SJSA1 (cell line): ENCODE data around the gene MBP. TPM values are rescaled to one million over a fixed set of nuclear protein-coding genes. Genes with fewer than 3 reads are reported as not detected.

Experiments used
- DNase-seq, 2 experiments: peaks; one replicate each; pipeline ENCODE4 v3.0.0-alpha.2; 2015 to 2020; ENCODE audit warnings: low spot score in 2 of 2, low read depth in 1 of 2
- H3K27ac ChIP-seq: fragments of 250-450 bp; sonication (Bioruptor Pico); 2 replicates; pipeline ENCODE4 v1.5.1; 2020; ENCODE audit warnings: mild to moderate bottlenecking, moderate library complexity
- H3K27me3 ChIP-seq: fragments of 250-450 bp; sonication (Bioruptor Pico); replicated peaks from 2 replicates; pipeline ENCODE4 v1.5.1; 2020; ENCODE audit warnings: mild to moderate bottlenecking, moderate library complexity
- H3K36me3 ChIP-seq: fragments of 250-450 bp; sonication (Bioruptor Pico); 2 replicates; pipeline ENCODE4 v1.5.1; 2020; ENCODE audit warnings: mild to moderate bottlenecking
- H3K4me1 ChIP-seq: fragments of 250-450 bp; sonication (Bioruptor Pico); replicated peaks from 2 replicates; pipeline ENCODE4 v1.6.1; 2021; ENCODE audit warnings: mild to moderate bottlenecking
- H3K4me3 ChIP-seq: fragments of 250-450 bp; sonication (Bioruptor Pico); 2 replicates; pipeline ENCODE4 v1.5.1; 2020; ENCODE audit warnings: mild to moderate bottlenecking
- H3K9me3 ChIP-seq: fragments of 250-450 bp; sonication (Bioruptor Pico); replicated peaks from 2 replicates; pipeline ENCODE4 v1.5.1; 2020; ENCODE audit warnings: mild to moderate bottlenecking
- total RNA-seq: library from RNA; depleted of rRNA; stranded (reverse); fragments of >200 nt; shearing (Covaris generic); gene quantifications from 2 replicates; pipeline ENCODE4 v1.2.3, GENCODE V29; 2014

Gene MBP
- total RNA-seq, 1 experiment from 2014 or later, result not detected

DNA sequence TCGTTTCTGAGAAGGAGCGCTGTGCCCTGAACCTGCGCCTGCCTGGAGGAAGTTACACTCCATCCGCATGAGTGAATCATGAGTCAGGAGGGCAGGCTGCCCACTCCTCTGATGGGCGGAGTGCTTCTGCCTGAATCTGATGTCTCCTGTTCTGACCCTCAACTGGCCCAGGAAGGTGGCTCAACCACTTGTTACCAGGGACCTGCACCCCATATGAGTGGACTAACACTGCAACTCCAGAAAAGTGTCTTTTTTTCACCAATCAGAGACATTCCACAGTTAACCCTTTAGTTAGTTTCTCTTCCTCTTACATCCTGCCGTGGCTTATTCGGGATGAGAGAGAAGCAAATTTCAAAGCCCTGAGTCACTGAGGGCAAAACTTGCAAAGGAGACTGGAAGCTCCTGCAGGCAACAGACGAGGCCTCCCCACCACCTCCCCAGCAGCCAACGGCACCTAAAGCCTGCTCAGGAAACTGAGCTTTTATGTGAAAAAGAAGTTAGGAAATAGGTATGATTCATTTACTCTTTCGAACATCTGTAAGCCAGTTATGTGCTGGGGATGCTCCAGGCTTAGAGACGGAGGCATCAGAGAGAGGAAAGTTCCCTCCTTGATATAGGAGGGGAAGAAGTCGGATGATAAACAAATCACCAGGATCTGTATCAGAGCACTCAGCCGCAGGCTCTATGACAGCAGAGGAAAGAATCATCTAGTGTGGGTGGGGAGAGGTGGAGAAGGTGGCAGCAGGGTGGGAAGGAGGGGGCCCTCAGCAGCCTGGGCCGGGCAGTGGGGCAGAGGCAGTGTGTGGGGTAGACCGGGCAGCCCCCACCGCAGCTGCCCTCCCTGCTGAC, 30.9 kb downstream of the MBP start:
- Histone ChIP-seq H3K4me1 (peaks cover 49% of the 10 kb centered on the region), H3K27me3 (no peaks in the 10 kb centered on the region), H3K4me3 (no peak overlapping the region), H3K27ac (peak overlapping the region; percentile 91), H3K36me3 (no peaks in the 10 kb centered on the region), H3K9me3 (no peaks in the 10 kb centered on the region)
- DNase-seq, result peak; percentile 90 to 98

DNA sequence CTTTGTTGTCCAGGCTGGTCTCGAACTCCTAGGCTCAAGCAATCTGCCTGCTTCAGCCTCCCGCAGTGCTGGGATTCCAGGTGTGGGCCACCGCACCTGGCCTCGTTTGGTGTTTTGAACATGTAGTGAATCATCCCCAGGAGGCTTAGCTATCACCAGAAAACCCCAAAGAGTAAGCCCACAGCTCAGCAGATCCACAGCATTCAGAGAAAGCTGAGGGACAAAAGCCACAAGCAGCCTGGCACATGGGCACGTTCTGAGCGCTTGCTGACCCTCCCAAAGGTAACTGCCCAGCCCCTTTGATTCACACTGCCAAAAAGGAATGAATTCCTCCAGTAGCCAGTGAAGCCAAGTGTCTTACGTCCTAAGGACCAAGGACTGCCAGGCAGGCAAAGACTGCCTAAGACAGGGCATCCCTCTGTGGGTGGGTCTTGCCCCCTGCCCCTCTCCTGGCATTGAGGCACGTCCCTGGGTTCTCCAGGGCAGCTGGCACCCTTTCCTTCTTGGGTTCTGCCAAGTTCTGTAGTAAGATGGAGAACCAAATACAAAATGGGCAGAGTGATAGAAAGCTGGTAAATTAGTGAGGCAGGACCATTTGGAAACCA, 31.7 kb downstream of the MBP start:
- peak in 1 of 2 experiments; percentile 8 for DNase-seq
- Histone ChIP-seq H3K27ac (peak overlapping the region; percentile 91), H3K36me3 (no peaks in the 10 kb centered on the region), H3K4me3 (no peak overlapping the region), H3K27me3 (no peaks in the 10 kb centered on the region), H3K9me3 (no peaks in the 10 kb centered on the region), H3K4me1 (peaks cover 49% of the 10 kb centered on the region)

DNA sequence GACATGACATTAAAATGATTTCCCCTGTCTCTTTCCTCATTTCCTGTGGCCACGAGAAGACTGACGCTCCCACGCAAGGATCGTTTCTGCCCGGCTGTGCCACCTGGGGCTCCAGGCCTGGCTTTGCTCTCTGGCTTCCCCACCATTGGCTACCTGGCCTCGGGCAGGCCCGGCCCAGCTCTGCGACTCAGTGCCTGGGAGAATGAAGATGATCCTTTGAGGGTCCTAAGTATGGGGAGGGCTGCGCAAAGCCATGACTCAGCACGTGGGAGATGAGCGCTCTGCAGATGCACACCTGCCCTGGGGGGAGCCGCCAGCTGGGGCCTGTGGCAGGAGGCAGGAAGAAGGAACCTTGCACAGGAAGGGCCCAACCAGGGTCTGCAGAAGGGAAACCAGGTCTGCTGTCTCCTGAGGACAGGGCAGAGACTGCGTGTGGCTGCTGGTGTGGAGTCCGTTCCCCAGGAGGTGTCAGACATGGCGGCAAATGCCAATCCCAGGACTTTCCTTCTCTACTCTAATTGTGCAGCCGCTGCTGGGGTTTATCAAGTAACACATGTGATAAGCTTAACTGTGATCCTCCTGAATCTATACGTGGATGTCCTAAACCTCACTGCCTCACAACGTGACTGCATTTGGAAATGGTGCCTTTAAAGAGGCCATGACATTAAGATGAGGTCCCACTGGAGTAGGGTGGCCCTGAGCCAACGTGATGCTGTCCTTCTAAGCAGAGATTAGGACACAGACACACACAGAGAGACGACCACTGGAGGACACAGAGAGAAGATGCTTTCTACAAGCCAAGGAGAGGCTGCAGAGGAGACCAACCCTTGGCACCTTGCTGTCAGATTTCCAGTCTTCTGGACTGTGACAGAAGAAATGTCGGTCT, 32.9 kb downstream of the MBP start:
- H3K27ac ChIP-seq, result no peak overlapping the region
- H3K4me1 ChIP-seq, result peaks cover 49% of the 10 kb centered on the region
- DNase-seq, result no peak
- H3K27me3 ChIP-seq, result no peaks in the 10 kb centered on the region
- H3K4me3 ChIP-seq, result no peak overlapping the region
- H3K9me3 ChIP-seq, result no peaks in the 10 kb centered on the region
- H3K36me3 ChIP-seq, result no peaks in the 10 kb centered on the region

DNA sequence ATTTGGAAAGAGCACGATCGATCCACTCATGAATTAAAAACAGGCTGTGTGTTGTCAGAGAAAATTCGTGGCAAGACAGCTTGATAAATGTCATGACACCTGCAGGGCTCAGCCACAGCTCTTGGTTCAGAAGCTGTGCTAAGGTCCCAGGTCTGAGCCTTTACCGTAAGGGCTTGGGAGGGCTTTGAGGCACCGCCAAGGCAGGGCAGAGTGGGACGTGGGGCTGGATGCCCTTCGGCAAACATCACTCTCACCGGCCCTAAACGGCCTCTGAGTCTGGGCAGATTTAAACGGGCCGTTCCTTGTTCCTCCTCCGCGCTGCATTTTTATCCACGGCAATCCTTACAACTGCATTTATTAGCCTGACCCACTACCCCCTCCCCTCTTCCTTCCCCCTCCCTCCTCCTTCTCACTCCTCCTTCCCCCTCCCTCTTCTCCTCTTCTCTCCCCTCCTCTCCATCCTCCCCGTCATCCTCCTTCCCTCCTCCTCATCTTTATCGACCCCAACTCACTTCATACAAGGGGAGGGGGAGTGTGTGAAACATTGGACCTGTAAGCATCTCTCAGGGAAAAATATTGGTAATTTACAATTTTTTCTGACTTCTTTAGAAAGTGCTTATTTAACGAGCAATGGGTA, 33.9 kb downstream of the MBP start:
- no peak overlapping the region for H3K27ac ChIP-seq
- no peaks in the 10 kb centered on the region for H3K27me3 ChIP-seq
- DNase-seq, result no peak

DNA sequence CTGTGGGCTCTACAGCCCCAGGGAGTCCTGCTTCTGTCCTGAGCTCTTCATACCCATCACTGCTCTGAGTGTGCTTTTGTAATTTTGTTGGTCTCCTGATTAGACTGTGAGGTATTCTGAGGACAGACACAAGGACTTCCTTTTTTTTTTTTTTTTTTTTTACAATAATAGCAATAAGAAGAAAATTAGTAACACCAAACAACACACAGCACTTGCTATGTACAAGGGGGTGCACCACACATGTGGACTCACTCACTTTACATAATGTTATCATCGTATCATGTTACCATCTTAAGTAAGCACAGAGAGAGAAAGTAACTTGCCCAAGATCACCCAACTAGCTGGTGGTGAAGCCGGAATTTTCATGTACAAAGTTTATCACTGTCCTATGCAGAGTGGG, 34.6 kb downstream of the MBP start:
- Histone ChIP-seq H3K4me1 (peaks cover 35% of the 10 kb centered on the region), H3K36me3 (no peaks in the 10 kb centered on the region), H3K4me3 (no peak overlapping the region), H3K27me3 (no peaks in the 10 kb centered on the region), H3K27ac (no peak overlapping the region), H3K9me3 (no peaks in the 10 kb centered on the region)
- DNase-seq, result no peak

More for the DNA sequence above, 33.9 kb downstream of the MBP start:
- H3K4me3 ChIP-seq, result no peak overlapping the region
- H3K9me3 ChIP-seq, result no peaks in the 10 kb centered on the region
- H3K4me1 ChIP-seq, result peaks cover 42% of the 10 kb centered on the region
- no peaks in the 10 kb centered on the region for H3K36me3 ChIP-seq

DNA sequence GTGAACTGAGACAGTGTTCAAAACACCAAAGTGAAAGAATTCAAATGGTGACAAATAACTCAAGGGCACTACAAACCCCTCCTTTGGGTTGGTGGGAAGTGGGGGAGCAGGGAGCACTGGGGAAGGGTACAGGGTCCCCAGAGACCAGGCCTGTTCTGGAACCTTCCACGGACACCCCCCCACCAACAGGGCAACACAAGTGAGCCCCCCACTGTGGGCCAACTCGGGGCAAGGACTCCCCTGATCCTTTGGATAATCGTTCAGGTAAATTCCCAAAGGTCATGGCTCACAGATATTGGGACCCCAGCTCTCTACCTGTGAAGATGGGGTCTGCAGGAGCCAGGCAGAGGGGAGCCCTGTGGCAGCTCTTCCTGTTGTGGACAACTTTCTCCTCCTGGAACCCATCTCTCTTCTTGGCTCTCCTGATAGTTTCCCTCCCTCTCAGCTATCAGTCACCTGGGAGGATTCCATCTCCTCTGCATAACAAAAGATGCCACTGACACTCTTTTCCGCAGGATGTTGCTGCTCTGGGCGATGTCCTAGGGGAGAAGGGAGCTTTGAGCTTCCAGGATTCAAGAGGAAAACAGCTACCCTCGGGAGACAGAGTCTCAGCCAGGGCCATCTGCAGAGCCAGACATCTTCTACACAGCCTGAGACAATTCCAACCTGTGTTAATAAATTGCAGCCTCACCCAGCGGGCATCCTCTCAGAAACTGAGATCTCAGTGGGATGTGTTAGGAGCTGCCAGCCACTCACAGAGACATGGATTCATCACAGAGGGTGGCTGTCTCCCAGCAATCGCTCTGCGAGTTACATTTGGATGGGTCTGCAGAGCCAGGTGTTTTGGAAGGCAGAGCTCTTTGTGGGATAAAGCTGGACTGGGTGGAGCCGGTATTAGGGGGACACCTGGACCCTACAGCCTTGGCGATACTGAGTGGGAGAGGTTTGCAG, 35.4 kb downstream of the MBP start:
- Histone ChIP-seq H3K27me3 (no peaks in the 10 kb centered on the region), H3K9me3 (no peaks in the 10 kb centered on the region), H3K4me1 (peaks cover 27% of the 10 kb centered on the region), H3K36me3 (no peaks in the 10 kb centered on the region), H3K4me3 (no peak overlapping the region), H3K27ac (no peak overlapping the region)
- DNase-seq, result no peak

DNA sequence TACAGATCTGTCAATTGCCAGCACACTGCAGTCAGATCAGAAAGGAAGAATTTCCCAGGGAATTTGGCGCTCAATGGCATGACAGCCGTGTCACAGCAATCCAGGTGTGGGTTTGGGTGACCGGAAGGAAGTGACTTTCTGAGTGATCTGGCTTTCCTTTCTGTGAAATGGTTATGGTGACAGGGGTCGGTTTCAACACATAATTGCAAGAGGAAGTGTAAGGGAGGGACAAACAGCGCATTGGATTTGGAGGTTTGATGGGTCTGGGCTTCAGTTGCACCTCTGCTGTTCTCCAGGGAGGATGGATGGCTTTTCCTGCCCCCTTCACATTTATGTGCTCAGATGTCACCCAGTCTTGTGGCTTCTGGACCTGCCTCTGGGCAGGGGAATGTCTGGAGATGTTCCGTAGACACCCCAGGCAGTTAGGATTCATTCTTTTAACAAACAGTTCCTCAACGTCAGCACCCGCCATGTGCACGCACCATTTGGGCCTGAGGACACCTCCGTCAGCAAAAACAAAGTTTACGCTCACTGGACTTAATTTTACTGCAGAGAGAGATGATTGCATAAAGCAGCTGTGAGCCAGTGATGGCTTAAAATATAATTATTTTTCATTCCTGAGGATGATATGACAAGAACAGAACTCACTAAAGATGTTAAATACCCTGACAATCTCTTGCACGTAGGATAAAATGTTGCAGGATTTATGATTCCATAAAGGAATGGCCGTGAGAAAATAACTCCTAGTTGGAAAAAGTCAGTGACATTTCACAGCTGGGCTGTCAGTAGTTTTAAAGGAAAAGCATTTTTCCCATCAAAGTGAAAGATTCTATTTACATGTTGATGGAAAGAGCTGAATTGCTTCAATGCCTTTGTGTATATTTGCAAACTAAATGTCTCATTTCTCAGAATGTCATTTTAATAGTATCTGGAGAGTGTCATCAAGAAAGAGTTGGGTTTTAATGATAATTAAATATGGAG, 36.9 kb downstream of the MBP start:
- H3K4me1 ChIP-seq, result peaks cover 12% of the 10 kb centered on the region
- no peak overlapping the region for H3K4me3 ChIP-seq
- DNase-seq, result no peak
- H3K36me3 ChIP-seq, result no peaks in the 10 kb centered on the region
- no peaks in the 10 kb centered on the region for H3K27me3 ChIP-seq
- no peaks in the 10 kb centered on the region for H3K9me3 ChIP-seq
- H3K27ac ChIP-seq, result no peak overlapping the region

DNA sequence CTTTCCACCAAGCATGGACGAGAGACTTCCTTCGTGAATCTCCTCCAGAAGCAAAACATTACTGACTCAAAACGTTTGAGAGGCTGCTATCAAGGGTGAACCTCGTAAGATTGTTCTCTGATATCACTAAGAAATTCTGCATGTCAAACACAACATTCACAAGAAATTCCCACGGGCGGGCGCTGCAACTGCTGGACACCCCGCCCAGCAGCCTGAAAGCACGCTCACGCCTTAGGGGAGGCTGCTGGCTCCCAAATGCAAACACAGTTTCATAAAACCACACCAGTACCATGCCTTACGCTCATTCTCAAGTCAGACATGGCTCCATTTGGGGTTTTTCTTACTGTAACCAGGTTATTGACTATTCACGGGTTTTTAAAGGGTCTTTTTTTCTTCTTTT, 39.0 kb downstream of the MBP start:
- Histone ChIP-seq H3K9me3 (no peaks in the 10 kb centered on the region), H3K4me3 (no peak overlapping the region), H3K4me1 (peaks cover 5% of the 10 kb centered on the region), H3K36me3 (no peaks in the 10 kb centered on the region), H3K27ac (no peak overlapping the region), H3K27me3 (no peaks in the 10 kb centered on the region)
- DNase-seq, result no peak

DNA sequence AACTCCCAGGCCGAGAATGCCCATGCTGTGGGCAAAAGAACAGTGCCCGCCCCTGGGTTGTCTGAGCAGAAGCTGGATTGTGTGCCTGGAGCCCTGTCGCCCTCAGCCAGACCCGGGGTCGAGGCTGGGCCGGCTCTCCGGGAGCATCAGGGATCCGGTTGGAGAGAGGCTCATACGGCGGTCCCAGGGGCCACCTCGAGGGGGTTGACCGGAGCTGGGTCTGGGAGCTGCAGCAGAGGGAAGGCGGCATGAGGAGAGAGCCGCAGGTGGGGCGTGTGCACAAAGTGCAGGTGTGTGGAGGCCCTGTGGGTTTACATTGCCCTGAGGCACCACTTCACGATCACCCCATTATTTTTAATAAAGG, 39.5 kb downstream of the MBP start:
- H3K4me1 ChIP-seq, result no peaks in the 10 kb centered on the region
- no peak overlapping the region for H3K4me3 ChIP-seq
- no peaks in the 10 kb centered on the region for H3K27me3 ChIP-seq
- no peaks in the 10 kb centered on the region for H3K36me3 ChIP-seq
- H3K27ac ChIP-seq, result no peak overlapping the region
- H3K9me3 ChIP-seq, result no peaks in the 10 kb centered on the region
- no peak for DNase-seq

DNA sequence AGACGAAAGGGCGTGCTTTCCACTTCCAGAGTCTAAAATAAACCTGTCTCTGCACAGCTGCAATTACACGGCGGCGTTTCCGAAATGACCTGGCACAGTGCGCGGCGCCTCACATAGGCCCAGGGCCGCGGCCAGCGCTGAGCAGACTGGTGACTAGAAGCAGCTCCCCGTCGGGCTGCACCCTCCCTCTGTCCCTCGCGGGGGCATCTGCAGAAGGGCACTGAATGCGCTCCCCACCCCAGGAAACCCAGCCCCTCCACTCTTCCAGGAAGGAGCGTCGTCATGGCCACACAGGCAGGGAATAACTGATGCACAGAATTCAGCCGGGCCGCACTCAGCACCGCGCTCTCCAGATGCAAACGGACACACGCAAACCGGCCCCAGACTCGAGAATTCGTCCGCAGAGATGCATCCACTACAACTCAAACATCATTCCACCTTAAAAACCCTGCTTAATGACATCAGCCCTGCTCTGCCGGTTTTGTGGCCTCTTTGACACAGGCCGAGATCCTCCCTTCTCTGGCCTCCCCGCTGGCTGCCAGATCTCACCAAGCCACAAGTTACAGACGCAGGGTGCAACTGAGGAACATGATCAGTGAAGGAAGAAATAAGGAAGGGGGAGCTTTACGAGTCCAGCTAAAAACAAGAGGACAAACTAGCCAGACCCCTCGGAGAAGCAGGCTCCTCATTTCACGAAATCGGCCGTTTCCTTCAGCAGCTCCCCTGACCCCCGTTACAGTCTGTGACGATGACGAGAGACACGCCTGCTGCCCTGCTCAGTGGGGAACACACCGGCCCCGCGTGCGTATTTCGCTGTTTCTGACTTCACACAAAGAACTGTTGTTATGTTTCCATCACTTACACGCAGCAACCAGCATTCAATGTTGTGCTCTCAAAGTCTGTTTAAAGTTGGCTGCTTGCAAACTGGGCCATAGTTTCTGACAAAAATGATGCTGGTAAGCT, 40.2 kb downstream of the MBP start:
- DNase-seq, result no peak
- no peak overlapping the region for H3K27ac ChIP-seq
- no peaks in the 10 kb centered on the region for H3K27me3 ChIP-seq
- no peaks in the 10 kb centered on the region for H3K36me3 ChIP-seq
- H3K9me3 ChIP-seq, result no peaks in the 10 kb centered on the region
- no peak overlapping the region for H3K4me3 ChIP-seq
- no peaks in the 10 kb centered on the region for H3K4me1 ChIP-seq

DNA sequence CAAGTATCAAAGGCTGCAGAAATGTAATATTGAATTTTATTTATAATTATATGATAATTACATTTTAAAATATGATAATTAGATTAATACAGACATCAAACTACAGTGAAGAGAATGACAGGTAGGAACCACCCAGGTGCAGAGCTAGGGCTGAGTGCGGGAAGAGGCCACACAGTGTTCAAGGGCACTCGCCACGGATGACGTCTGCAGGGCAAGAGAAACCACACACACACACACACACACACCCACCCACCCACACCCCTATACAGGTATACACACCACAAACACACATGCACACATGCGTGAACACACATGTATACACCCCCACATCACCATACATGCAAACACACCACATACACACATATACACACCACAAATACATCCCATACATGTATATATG, 41.2 kb downstream of the MBP start:
- no peaks in the 10 kb centered on the region for H3K27me3 ChIP-seq
- H3K36me3 ChIP-seq, result no peaks in the 10 kb centered on the region
- H3K4me1 ChIP-seq, result no peaks in the 10 kb centered on the region
- no peaks in the 10 kb centered on the region for H3K9me3 ChIP-seq
- no peak overlapping the region for H3K27ac ChIP-seq
- no peak for DNase-seq
- no peak overlapping the region for H3K4me3 ChIP-seq
